Measurements from ENCODE around the gene NECAB2. TPM values are rescaled to one million over a fixed set of nuclear protein-coding genes. Genes with fewer than 3 reads are reported as not detected.

The NECAB2 gene
- total RNA-seq, 1 donor from 2014 or later, result 12.9 TPM

DNA sequence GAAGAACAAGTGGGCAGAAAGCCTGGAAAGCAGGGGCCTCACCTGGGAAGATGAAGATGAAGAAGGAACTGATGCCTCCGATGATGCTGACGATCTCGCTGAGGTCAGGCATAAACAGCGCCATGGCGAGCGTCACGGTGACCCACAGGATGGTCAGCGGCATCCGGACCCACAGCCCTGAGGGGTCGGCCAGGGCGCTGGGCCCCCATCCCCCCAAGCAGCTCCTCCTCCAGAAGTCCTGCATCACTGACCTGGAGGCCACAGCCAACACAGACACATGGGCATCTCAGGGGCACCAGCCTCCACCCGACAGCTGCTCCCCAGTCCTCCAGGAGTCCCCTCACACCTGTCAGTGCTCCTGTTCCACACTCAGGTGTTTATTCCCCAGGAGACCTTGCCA is 48.4 kb downstream of the NECAB2 start:
- ATAC-seq (no peak), DNase-seq (ENCODE audit: low spot score) (no peak)

DNA sequence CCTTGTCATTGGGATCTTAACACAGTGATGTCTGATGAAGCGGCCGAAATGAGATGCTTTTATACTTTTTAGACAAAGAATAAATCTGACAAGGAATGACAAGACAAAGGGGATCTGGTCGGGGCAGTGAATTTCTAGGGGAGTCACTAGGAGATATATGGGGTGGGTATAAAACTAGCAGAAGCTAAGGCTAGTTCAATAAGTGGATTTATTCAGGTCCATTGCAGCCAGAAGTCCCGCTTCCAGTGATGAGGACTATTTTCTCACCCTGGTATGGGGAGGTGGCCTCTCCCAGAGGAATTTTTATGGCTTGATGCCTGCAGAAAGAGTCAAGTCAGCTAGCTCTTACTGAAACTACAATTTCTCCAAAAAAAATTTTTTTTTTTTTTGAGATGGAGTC is 50.7 kb downstream of the NECAB2 start:
- ATAC-seq, result no peak
- no peak for DNase-seq (ENCODE audit: low spot score)

DNA sequence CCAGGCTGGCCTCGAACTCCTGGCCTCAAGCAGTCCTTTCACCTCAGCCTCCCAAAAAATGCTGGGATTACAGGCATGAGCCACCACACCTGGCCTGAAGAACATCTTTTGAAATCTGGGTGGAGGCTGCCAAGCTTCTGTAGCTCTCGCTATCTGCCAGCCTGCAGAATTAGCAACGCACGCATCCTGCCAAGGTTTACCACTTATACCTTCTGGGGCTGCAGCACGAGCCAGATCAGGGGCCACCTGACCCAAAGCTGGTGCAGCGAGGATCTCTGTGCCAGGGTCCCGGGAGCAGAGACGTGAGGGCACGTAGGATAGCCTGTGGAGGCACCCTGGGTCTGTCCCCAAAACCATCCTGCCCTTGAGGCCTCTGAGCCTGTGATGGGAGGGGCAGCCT is 52.3 kb downstream of the NECAB2 start:
- DNase-seq (ENCODE audit: low spot score) (no peak), ATAC-seq (no peak)

DNA sequence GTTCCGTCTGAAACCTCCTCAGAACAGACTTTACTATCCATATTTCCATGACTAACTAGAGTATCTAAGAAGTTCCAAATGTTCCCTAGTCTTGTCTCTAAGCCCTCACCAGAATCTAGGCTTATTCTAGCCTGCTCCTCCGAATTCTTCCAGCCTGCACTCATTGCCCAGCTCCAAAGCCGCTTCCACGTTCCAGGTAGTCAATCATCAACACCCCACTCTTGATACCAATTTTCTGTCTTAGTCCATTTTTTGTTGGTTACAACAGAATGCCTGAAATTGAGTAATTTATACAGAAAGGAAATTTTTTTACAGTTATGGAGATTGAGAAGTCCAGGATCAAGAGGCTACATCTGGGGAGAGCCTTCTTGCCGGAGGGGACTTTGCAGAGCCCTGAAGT is 53.4 kb downstream of the NECAB2 start:
- DNase-seq (ENCODE audit: low spot score) (no peak), ATAC-seq (no peak)

DNA sequence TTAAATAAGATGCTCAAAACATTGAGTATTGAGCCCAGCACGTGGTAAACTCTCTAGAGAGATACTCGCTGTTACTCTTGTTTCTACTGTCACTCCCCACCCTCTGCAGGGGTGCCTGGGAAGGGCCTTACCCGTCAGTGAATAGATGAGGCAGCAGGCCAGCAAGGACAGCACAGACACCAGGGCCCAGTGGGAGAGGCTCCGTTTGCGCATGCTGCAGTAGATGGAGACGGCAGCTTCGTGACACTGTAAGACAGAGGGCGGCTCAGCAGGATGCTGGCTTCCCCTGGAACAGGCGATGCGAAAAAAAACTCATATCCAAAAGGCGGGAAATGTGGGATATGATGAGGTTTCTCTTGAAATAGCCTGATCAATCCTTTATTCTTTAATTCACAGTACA is 54.6 kb downstream of the NECAB2 start:
- DNase-seq (ENCODE audit: low spot score) (no peak), ATAC-seq (no peak)

DNA sequence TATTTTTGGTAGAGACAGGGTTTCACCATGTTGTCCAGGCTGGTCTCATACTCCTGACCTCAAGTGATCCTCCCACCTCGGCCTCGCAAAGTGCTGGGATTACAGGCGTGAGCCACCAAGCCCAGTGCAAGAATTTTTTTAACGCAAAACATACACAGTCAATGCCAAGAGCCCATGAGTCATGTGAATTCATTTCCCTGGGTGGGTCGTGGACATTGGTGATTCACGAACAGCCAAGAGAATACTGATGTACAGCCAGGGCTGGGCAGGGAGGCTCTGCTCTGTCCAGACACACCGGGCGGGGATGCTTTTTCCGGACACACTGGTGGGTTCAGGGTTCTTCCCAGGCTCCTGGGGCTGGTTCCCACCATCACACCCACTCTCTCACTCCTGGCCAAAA is 56.8 kb downstream of the NECAB2 start:
- ATAC-seq (no peak), DNase-seq (ENCODE audit: low spot score) (no peak)

DNA sequence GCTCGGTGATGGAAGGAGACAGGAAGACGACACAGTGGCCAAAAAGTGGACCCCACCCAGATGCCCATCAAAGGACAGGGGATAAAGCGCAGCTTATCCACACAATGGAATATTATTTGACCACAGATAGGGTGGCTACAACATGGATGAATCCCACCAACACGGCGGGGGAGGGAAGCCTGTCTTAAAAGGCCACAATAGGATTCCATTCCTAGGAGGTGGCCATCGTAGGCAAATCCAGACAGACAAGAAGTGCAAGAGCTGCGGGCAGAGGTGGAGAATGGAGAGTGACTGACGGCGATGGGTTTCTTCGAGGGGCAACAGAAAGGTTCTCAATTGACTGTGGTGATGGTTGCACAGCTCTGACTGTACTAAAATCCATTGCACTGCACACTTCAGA is 58.6 kb downstream of the NECAB2 start:
- DNase-seq (ENCODE audit: low spot score), result no peak
- no peak for ATAC-seq

DNA sequence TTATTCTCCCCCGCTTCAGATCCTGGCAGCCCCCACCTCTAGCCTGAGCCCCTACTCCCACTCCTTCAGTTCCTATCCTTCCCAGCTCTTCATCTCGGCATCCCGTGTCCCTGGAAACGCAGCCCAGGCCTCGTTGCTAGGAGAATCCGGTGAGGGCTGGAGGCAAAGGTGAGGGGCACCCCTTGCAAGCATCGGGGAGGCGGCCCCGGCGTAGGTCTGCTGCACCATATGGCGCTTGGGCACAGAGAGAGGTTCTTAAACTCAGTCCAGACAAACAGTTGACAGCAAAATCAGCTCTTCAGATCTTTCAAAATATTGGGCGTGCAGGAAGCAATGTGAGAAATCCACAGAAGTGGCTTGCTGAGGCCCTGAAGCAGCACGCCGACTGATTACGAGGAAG is 59.6 kb downstream of the NECAB2 start:
- DNase-seq (ENCODE audit: low spot score) (no peak), ATAC-seq (no peak)

DNA sequence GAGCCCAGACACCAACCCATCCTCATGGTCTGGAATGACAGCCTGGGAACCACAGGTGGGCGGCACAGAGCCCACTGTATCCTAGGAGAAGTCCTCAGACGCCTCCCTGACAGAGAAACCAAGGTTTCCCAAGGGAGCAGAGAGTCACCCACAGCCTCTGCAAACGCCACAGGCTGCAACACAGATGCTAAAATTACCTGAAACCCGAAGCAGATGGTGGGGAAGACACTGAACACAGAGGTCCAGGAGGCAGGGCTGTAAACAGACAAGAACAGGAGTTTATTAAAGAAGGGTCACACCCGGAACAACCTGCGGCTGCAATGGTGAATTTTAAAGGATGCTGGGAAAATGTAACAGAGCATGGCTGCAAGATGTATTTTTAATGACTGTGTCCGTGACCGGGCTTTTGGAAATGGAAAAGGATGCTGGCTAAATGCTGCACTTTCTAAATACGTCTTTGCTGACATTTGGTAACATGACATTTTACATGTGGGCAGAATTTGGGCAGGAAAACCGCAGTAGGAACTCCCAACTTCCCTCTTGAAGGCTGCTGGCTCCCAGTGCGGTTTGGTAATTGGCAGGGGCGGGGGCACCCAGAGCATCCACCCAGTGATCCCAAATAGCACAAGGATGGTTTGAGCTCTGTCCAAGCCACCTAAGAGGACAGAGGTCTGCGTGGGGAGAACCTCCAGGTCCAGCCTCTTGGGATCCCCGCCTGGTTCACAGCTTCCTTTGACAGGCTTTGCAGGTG is 61.4 kb downstream of the NECAB2 start:
- ATAC-seq (no peak), DNase-seq (ENCODE audit: low spot score) (no peak)

DNA sequence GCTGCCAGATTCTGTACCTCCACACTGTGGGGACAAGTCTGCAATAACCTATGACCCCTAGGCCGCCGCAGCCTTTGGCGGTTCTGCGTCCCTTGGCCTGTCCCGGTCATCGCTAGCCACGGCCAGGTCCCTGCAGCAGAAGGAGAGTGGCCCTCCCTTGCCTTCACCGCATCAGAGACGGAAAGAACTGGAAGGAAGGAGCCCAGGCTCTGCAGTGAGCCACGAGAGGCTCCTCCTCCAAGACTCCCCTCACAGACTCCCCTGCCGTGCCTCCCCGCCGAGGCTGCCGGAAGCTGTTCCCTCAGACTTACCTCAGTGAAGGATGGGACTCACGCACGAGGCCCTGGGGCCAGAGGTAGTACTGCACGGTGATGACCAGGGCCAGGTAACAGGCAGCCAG is 63.5 kb downstream of the NECAB2 start:
- DNase-seq (ENCODE audit: low spot score), result no peak
- no peak for ATAC-seq

DNA sequence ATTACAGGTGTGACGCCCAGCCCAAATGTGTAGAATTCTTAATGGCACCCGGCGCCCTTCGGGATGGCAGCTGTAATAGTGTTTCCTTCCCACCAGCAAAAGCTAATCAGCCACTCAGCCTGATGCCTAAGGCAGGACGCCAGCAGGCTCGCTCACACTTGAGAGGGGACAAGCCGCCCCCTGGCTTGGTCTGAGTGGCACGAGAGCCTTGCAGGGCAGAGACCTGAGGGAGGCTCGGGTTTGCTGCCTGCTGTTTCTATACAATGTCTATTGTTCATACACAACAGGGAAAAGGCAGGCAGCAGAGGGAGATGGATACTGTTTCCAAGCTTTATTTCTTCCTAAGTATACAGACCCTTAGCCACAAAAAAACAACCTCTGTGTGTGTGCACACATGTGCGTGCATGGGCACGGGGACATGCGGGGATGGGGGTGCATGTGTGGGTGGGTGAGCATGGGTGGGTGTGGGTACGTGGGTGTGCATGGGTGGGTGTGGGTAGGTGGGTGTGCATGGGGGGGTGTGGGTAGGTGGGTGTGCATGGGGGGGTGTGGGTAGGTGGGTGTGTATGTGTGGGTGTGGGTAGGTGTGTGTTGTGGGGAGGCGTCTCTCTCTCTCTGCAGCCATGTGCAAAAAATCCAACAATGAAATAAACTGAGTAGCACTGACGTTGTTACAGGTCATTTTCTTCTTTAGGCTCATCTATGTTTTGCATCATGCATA is 64.6 kb downstream of the NECAB2 start:
- DNase-seq (ENCODE audit: low spot score), result no peak
- no peak for ATAC-seq

DNA sequence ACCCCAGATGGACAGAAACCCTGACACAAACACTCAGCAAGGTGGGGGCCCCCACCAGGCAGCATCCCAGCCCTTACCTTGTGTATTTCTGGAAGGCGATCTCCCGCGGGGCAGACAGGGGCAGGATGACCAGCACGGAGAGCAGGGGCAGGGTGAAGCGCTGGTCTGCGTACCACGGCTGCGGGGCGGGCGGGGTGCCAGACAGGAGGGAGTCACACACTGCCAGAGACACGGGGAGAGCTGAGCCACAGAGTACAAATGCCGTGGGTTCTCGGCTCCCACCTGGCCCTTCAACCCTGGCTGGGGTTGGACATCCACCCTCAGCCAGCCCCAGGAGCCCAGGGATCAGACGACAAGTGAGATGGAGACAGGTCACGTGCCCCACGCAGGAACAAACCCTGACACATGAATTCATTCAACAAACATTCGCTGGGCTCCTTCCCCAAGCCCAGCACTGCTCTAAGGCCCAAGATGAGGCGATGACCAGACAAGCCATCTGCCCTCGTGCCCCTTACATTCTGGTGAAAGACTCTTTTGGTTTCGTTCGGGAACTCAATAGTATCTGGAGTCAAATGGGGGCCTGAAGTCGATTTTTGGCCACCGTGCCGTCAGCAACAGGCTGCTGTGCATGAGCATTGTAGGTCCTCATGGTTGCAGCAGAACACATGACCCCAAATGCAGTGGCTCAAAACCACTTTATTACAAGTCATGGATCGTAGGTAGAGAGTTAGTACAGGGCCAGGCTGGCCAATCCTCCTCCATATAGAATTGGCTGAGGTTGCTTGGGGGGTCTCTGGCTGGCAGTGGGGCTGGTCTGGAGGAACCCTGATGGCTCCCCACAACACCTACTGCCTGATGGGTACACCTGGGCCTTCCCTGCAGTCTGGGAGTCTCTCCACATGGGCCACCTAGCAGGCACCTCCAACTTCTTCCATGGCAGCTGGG is 65.5 kb downstream of the NECAB2 start:
- DNase-seq (ENCODE audit: low spot score), result no peak
- no peak for ATAC-seq

DNA sequence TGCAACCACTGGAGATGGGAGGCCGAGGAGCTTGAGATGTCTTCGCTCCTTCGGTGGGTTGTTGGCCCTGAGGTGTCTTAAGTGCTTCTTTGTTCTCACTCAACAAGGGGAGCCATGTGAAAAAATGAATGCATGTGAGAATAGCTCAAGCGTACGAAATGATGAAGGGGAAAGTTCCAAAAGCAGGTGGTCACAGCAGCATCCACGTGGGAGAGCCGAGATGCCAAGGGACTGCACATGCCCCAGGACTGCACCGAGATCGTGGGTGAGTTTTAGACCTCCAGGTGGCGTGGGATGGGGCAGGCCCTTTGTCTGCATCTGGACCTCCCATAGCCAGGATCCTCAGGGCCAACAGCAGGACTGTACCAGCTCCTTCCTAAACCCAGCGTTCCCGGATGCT is 66.5 kb downstream of the NECAB2 start:
- no peak for DNase-seq (ENCODE audit: low spot score)
- ATAC-seq, result no peak

DNA sequence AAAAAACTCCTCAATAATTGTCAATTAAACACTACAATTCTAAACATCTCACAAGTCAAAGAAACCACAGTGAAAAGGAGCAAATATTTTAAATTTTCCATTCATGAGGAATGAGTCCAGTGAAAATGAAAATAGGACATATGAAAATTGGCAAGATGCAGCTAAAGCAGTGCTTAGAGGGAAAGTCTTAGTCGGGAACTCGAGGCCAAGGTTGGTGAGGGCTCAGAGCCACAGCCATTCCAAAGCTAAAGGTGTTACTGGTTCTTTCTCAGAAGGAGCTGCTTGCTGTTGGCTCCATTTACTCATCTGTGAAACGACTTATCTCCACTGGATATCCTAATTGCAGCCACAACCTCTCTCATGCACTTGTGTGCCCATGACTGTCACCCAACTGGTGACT is 68.1 kb downstream of the NECAB2 start:
- DNase-seq (ENCODE audit: low spot score) (no peak), ATAC-seq (no peak)

DNA sequence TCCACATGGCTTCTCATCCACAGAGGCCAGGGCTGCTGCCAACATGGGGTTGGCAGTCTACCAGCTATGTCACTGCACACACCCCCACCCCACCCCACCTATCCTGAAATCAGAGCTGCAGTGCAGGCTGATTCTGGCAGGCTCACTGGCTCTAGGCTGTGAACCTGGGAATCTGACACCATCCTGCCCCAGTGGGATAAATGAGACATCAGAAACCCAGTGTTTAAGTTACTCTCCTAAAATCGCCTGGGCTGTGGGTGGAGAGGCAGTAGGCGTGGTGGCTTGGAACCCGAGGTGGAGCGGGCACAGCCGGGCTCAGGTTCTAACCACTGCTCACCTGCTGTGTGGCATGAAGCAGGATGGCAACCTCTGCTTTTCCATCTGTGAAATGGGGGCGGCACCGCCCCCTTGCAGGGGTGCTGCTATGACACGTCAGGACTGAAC is 69.0 kb downstream of the NECAB2 start:
- DNase-seq (ENCODE audit: low spot score), result no peak
- no peak for ATAC-seq

DNA sequence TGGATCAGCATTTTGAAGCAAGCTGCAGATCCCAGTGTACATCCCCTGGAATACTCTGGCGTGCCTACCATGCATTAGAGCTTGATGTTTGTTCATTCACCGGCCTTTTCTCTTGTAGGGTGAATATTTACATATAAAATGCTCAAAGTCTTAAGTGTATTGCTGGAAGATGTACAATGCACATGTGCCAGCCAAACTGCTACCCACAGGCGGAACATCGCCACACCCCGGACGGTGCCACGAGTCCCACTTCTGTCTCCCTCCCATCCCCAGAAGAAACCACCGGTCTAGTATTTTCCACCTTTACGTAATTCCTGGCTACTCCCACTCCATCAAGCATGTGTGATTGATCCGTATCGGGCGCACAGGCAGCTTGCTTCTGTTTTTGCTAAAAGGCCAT is 70.4 kb downstream of the NECAB2 start:
- DNase-seq (ENCODE audit: low spot score) (no peak), ATAC-seq (no peak)

DNA sequence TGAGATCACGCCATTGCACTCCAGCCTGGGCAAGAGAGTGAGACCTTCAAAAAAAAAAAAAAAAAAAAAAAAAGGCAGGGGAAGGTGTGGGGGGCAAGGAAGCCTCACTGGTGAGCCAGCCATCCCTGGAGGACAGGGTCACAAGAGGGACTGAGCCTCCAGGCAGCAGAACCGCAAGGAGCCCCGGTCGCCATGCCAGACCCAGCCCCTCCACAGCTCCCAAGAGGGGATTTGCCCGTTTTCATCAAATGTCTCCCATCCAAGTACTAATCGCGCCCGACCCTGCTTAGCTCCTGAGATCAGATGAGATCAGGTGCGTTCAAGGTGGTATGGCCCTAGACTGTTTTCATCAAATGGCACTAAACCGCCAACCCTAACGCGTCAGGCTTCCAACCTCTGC is 71.7 kb downstream of the NECAB2 start:
- ATAC-seq (no peak), DNase-seq (ENCODE audit: low spot score) (no peak)

DNA sequence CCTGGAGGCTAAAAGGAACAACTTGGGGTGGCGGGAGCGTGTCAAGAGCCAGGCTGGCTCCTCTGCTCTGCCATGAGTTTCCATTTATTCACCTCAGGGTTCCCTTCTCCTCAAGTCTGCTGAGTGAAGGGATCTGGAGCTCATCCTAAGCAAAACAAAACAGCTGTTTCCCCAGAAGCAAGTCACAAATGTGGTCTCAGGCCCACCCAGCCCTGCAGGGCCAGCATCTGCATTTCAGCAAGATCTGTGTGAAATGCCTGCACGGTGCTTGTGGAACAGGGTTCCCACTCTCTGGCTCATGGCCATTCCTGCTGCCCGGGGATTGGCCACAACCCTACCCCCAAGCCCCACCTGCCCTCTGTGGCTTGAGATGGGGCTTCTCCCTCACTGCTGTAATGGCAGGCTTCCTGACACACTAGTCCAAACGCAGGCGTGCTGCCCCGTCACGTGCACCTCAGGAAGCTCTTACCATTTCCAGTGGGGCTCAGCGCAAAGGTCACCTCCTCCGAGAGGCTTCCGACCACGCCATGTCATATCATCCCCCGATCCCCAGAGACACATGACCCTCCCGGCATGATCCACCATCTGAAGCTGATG is 72.3 kb downstream of the NECAB2 start:
- DNase-seq (ENCODE audit: low spot score) (no peak), ATAC-seq (no peak)

DNA sequence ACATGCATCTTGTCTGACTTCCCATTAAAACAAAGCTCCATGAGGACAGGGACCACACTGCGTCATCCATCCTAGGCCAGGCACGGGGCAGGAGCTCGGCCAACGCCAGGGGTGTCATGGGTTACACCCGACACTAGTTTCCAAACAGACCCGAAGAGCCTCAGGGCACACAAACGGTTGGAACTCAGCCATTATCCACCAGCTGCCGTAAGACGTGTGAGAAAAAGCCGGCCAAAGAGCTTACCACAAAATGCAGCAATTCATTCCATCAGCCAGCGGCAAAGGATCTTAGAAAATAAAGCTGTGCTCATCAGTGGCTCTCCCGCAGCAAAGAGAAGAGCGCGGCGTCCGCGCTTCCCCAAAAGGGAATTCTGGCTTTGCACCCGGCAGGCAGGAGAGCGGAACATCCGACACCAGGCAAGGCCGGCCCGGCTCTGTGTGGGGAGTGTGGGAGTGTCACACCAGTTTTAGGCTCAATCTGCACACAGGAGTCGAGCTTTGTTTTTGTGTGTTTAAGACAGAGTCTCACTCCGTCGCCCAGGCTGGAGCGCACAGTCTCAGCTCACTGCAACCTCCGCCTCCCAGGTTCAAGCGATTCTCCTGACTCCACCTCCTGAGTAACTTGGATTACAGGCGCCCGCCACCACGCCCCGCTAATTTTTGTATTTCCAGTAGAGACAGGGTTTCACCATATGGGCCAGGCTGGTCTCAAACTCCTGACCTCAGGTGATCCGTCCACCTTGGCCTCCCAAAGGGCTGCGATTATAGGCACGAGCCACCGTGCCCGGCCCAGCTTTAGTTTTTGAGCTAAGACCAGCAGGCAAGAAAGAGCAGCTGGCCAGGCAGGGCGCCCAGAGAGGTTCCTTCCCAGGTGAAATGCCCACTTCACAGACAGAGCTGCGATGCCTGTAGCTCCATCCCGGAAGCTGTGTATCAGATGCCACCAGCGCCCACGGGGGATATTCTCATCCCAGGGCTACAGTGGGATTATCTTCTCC is 73.1 kb downstream of the NECAB2 start:
- no peak for DNase-seq (ENCODE audit: low spot score)
- ATAC-seq, result no peak

DNA sequence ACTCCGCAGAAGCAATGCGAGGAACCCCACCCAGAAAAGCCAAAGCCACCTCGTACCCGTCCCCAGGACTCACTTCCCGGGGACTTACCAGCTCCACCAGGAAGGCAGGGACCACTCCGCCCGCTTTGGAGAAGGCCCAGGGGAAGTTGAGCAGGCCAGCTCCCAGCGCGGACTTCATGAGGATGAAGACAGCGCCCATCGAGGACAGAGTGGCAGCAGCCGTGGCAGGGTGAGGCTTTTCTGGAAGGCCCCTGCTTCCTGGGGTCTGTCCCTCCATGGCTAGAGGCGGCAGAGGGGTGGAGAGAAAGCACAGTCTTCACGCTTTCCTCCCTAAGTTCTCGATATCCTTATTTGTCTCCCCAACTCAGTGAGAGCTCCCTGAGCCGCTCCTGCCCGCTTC is 73.8 kb downstream of the NECAB2 start:
- no peak for ATAC-seq
- no peak for DNase-seq (ENCODE audit: low spot score)
